Muscle of leg (tissue), 11 donors: Measurements from ENCODE around the gene TANK. TPM values are rescaled to one million over a fixed set of nuclear protein-coding genes. Genes with fewer than 3 reads are reported as not detected.

ENCODE experiments used
- DNase-seq: peaks from one replicate; pipeline ENCODE4 v3.0.0; 2013
- H3K27ac ChIP-seq: one replicate; pipeline ENCODE4 v1.5.1; 2013; ENCODE audit warnings: mild to moderate bottlenecking, low read length, control low read depth
- H3K27me3 ChIP-seq: one replicate; pipeline ENCODE4 v1.6.1; 2013; ENCODE audit warnings: low read length; ENCODE audit not compliant: control insufficient read depth, insufficient read depth
- H3K36me3 ChIP-seq: one replicate; pipeline ENCODE4 v1.6.1; 2013; ENCODE audit warnings: low read length; ENCODE audit not compliant: control insufficient read depth, insufficient read depth
- H3K4me1 ChIP-seq: one replicate; pipeline ENCODE4 v1.6.1; 2013; ENCODE audit warnings: low read length; ENCODE audit not compliant: control insufficient read depth, insufficient read depth
- H3K4me3 ChIP-seq: one replicate; pipeline ENCODE4 v1.5.1; 2013; ENCODE audit warnings: low read length, control low read depth
- H3K9me3 ChIP-seq: replicated peaks from 2 replicates; pipeline ENCODE4 v1.6.1; 2013; ENCODE audit warnings: low read depth, low read length; ENCODE audit not compliant: control insufficient read depth
- WGBS: methylation state at CpG from one replicate; pipeline ENCODE4 v1.1.5; 2013; ENCODE audit warnings: missing lambda C conversion rate; ENCODE audit not compliant: insufficient coverage; 5-methylcytosine and 5-hydroxymethylcytosine counted together
- polyA plus RNA-seq, 8 donors: library from polyadenylated mRNA; unstranded; fragments of 120-200 nt; gene quantifications; one replicate each; pipeline versions ENCODE4 v1.2.1 to v1.2.3, GENCODE V29; 2013; ENCODE audit warnings: inconsistent platforms in 1 of 8, low replicate concordance in 1 of 8; ENCODE audit not compliant: insufficient read length in 8 of 8, insufficient read depth in 1 of 8
- total RNA-seq: library from RNA; stranded (reverse); fragments of 120-200 nt; gene quantifications from one replicate; pipeline ENCODE4 v1.2.4, GENCODE V29; 2013

TANK gene
- total and polyA plus RNA-seq, 9 donors = 22.9 to 33.5 (median 27.0) TPM

- Histone ChIP-seq H3K36me3 (no peaks in the 10 kb centered on the region), H3K4me3 (no peak overlapping the region), H3K9me3 (peaks cover 4% of the 10 kb centered on the region), H3K4me1 (no peaks in the 10 kb centered on the region), H3K27ac (no peak overlapping the region), H3K27me3 (no peaks in the 10 kb centered on the region)
- DNase-seq = no peak
These were observed 13.9 kb upstream of the TANK start for GRCh38 chr2:161146209-161146775.

DNA sequence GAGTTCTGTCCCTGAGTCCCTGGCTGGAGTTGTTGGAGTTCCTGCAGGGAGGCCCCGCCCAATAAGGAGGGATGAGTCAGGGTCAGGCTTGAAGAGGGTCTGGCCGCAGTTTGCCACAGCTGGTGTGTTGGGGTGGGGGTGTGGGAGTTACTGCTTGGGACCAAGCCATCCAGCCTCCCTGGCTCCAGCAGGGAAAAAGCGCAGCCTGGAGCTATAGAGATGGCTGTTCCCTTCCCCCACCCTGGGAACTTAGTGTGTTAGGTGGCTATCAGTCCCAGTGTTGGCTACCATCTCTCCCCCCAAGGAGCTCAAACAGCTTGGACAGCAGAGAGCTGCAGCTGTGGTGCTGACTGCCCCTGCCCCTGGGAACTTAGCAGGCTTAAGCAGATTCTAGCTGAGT lies 13.2 kb upstream of the TANK start:
- Histone ChIP-seq H3K27me3 (no peaks in the 10 kb centered on the region), H3K9me3 (peaks cover 4% of the 10 kb centered on the region)

DNA sequence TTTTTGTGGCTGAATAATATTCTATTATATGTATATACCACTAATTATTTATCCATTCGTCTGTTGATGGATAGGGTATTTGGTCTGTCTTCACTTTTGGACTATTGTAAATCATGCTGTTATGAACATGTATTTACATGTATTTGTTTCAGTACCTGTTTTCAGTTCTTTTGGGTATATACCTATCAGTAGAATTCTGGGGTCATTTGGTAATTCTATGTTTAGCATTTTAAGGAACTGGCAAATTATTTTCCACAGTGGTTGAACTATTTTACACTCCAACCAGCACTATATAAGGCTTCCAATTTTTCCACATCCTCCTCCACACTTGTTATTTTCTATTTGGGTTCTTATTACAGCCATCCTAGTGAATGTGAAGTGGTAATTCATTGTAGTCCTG lies 12.4 kb upstream of the TANK start:
- Histone ChIP-seq H3K4me3 (no peak overlapping the region), H3K36me3 (no peaks in the 10 kb centered on the region), H3K27ac (no peak overlapping the region), H3K27me3 (no peaks in the 10 kb centered on the region), H3K4me1 (no peaks in the 10 kb centered on the region), H3K9me3 (peaks cover 4% of the 10 kb centered on the region)
- no peak for DNase-seq
- WGBS = no CpG with 5 or more reads among the region's 1 CpG

More for the DNA sequence above, 13.2 kb upstream of the TANK start:
- no CpG with 5 or more reads among the region's 3 CpGs for WGBS
- Histone ChIP-seq H3K36me3 (no peaks in the 10 kb centered on the region), H3K27ac (no peak overlapping the region), H3K4me3 (no peak overlapping the region), H3K4me1 (no peaks in the 10 kb centered on the region)
- no peak for DNase-seq

DNA sequence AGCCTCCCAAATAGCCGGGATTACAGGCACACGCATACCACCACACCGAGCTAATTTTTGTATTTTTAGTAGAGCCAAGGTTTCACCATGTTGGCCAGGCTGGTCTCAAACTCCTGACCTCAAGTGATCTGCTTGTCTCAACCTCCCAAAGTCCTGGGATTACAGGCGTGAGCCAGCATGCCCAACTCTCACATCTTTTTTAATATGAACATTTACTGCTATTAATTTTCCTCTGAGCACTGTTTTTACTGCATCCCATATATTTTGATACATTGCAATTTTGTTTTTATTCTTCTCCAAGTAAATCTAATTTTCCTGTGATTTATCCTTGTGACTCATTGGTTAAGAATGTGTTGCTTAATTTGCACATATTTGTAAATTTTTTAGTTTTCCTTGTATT lies 9.5 kb upstream of the TANK start:
- no peaks in the 10 kb centered on the region for H3K4me1 ChIP-seq
- H3K27me3 ChIP-seq = no peaks in the 10 kb centered on the region
- WGBS = no CpG with 5 or more reads among the region's 4 CpGs
- H3K4me3 ChIP-seq = no peak overlapping the region
- DNase-seq = no peak
- no peak overlapping the region for H3K27ac ChIP-seq
- H3K36me3 ChIP-seq = no peaks in the 10 kb centered on the region
- H3K9me3 ChIP-seq = peaks cover 4% of the 10 kb centered on the region

DNA sequence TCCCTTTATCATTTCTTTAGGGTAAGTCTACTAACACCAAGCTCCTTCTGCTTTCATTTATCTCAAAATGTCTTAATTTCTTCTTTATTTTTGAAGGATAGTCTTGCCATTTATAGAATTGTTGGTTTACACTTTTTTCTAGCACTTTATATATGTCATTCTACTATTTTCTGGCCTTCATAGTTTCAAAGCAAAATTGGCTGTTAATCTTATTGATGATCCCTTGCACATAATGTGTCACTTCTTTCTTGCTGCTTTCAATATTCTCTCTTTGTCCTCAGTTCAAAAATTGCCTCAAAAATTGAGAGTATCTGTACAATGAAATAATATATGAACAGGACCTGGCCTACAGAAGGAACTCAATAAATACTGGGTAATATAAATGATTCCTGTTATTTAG lies 7.9 kb upstream of the TANK start:
- H3K36me3 ChIP-seq = no peaks in the 10 kb centered on the region
- DNase-seq = no peak
- H3K4me3 ChIP-seq = no peak overlapping the region
- no peaks in the 10 kb centered on the region for H3K27me3 ChIP-seq
- H3K27ac ChIP-seq = no peak overlapping the region
- no peaks in the 10 kb centered on the region for H3K4me1 ChIP-seq
- peaks cover 4% of the 10 kb centered on the region for H3K9me3 ChIP-seq

DNA sequence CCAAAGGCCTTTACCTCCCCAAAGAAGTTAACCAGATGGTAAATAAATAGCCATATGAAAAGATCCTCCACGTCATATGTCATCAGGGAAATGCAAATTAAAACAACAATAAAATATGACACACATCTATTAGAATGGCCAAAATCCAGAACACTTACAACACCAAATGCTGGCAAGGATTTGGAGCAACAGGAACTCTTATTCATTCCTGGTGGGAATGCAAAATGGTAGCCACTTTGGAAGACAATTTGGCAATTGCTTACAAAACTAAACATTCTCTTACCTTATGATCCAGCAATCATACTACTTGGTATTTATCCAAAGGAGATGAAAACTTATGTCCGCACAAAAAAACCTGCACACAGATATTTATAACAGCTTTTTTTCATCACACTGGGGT lies 1.3 kb upstream of the TANK start:
- WGBS = no CpG with 5 or more reads among the region's 2 CpGs
- Histone ChIP-seq H3K36me3 (peaks cover 4% of the 10 kb centered on the region), H3K9me3 (no peaks in the 10 kb centered on the region), H3K27me3 (no peaks in the 10 kb centered on the region), H3K4me3 (no peak overlapping the region), H3K27ac (no peak overlapping the region), H3K4me1 (no peaks in the 10 kb centered on the region)
- no peak for DNase-seq

DNA sequence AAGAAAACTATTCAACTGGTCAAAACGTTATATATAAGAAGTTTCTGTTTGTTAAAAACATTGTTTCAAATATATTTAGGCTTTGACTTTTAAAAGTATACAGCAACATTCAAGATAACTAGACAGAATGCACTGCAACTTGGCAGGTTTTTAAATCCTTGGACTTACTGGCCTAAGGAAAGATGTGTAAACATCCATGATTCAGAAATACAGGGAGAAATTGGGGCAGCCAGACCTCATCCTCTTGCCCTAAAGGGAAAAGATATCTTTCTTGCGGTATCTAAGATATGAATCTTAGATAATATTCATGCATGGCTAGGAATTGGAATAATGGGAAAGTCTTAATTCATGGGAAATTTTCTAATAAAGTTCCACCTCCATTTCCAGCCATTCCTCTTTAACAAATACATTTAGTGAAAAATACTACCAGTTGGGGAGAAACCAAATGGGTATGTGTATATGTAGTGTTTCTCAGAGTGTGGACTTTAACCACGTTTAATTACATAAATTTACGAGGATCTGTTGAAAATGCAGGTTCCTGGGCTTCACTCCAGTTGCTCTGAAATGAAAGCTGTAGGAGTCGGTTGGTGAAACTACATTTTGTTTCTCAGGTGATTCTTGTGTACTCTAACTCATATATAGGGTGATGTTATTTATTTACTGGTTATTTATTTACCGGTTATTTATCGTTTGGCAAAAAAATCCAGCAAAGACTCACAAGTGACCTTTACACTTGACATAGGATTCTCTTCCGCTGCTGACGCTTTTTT lies 587 bp upstream of the TANK start:
- no peaks in the 10 kb centered on the region for H3K27me3 ChIP-seq
- H3K27ac ChIP-seq = peak overlapping the region; percentile 65
- DNase-seq = peak; percentile 19
- no CpG with 5 or more reads among the region's 9 CpGs for WGBS
- H3K36me3 ChIP-seq = peaks cover 4% of the 10 kb centered on the region
- H3K9me3 ChIP-seq = no peaks in the 10 kb centered on the region
- H3K4me1 ChIP-seq = no peaks in the 10 kb centered on the region
- peak overlapping the region; percentile 91 for H3K4me3 ChIP-seq

DNA sequence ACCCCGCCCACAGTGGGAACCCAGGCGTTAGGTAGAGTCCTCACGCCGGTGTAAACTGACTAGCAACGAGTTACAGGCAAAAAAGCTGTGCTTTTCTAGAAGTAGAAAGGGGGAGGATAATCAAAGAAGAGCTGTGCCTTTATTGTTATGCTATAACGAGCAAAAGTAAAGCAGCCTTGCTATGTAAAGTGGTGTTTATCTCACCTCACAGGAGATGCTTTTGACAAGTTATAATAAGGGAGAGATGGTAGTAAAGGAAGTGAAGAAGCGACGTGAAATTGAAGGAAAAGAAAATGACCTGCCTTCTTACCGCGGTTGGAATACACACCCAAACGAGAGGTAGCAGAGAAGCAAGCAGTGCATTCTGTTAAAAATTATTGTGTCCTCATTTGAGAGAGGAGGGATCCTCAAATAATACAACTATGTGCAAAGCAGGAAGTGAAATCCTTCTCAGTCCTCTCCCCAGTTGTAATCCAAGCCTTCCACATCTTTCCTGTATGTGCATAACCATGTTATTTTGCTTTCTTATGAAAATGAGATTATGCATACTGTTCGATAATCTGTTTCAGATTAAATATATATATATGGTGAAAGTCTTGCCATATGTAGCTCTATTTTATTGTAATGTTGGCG lies 962 bp downstream of the TANK start:
- Histone ChIP-seq H3K4me1 (no peaks in the 10 kb centered on the region), H3K9me3 (no peaks in the 10 kb centered on the region), H3K27ac (peak overlapping the region; percentile 95), H3K36me3 (peaks cover 6% of the 10 kb centered on the region), H3K27me3 (no peaks in the 10 kb centered on the region), H3K4me3 (peak overlapping the region; percentile 91)
- DNase-seq = peak; percentile 16
- WGBS = 0% methylated on average over 10 of the region's 13 CpGs

GRCh38 chr2:161163440-161163839 lies 3.2 kb downstream of the TANK start:
- Histone ChIP-seq H3K36me3 (peaks cover 6% of the 10 kb centered on the region), H3K9me3 (no peaks in the 10 kb centered on the region), H3K4me1 (no peaks in the 10 kb centered on the region), H3K27ac (no peak overlapping the region), H3K4me3 (no peak overlapping the region), H3K27me3 (no peaks in the 10 kb centered on the region)
- no CpG with 5 or more reads among the region's 2 CpGs for WGBS
- DNase-seq = no peak

GRCh38 chr2:161164161-161164560 lies 3.9 kb downstream of the TANK start:
- no peak for DNase-seq
- Histone ChIP-seq H3K4me3 (no peak overlapping the region), H3K9me3 (no peaks in the 10 kb centered on the region), H3K27me3 (no peaks in the 10 kb centered on the region), H3K4me1 (no peaks in the 10 kb centered on the region), H3K36me3 (peaks cover 6% of the 10 kb centered on the region), H3K27ac (no peak overlapping the region)
- WGBS = no CpG with 5 or more reads among the region's 6 CpGs
